GM21737 (cell line): ENCODE measurements around the gene KLHL1.

ENCODE experiments used
- ATAC-seq: cut with Tn5 transposase; IDR thresholded peaks from one replicate; pipeline ENCODE4 v1.9.1; 2021; ENCODE audit warnings: mild to moderate bottlenecking, moderate library complexity; ENCODE audit not compliant: unreplicated experiment

KLHL1 gene

GRCh38 chr13:70022646-70023045, 85.6 kb downstream of the KLHL1 start:
- no peak for ATAC-seq

GRCh38 chr13:70016116-70016515, 92.1 kb downstream of the KLHL1 start:
- ATAC-seq: no peak

- ATAC-seq: no peak
Measured at GRCh38 chr13:70014337-70014736, 93.9 kb downstream of the KLHL1 start.

DNA sequence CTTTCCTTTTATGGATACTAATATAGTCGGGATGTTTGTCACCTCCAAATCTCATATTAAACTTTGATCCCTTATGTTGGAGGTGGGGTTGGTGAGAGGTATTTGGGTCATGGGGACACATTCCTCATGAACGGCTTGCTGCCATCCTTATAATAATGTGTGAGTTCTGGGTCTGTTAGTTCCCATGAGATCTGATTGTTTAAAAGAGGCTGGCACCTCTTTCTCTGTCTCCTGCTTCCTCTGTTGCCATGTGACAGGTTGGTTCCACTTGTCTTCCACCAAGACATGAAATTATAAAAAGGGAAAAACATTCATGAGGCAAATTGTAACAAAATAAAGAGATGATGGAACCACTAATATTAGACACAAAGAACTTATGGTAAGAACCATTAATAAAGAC, 108.4 kb downstream of the KLHL1 start:
- ATAC-seq: no peak

- ATAC-seq: no peak
Measured at GRCh38 chr13:69997061-69997460, 111.2 kb downstream of the KLHL1 start.

- ATAC-seq: no peak
Measured at GRCh38 chr13:69980799-69981198, 127.5 kb downstream of the KLHL1 start.

GRCh38 chr13:69975496-69975895, 132.8 kb downstream of the KLHL1 start:
- ATAC-seq: no peak

DNA sequence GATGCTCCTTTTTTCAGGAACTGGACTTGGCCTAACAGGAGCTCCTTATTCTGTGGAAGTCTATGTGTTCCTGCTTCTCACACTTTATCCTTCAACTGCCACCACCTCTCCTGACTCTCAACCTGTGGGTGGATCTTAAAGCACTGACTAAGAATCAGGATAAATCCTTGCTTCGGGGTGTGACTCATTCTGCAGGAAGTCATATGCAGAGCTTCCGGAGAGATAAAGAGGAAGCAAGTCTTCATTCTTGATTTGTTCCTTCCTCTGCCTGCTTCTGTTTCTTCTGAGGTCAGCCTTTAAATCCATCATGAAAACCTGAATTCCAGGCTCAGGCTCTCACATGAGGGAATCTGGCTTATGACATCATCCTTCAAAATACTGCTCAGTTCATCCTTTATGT, 137.7 kb downstream of the KLHL1 start:
- no peak for ATAC-seq

- ATAC-seq: no peak
Measured at GRCh38 chr13:69959046-69959445, 149.2 kb downstream of the KLHL1 start.

DNA sequence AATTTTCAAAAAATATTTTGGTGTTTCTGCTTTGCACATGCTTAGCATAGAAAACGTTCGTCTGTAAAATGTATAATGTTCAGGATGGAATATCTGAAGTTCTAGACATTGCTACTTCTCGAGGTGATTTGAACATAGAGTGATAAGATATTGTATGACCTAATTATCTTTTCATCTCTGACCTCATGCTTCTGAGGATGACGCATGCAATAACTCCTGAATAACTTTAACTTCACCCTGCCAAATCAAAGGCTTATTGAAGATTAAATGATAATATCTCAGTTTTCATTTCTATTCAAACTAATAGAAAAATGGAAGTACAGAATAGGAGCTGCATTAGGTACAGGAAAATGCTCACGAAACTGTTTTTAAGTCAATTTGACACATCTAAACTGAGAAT, 151.4 kb downstream of the KLHL1 start:
- no peak for ATAC-seq

DNA sequence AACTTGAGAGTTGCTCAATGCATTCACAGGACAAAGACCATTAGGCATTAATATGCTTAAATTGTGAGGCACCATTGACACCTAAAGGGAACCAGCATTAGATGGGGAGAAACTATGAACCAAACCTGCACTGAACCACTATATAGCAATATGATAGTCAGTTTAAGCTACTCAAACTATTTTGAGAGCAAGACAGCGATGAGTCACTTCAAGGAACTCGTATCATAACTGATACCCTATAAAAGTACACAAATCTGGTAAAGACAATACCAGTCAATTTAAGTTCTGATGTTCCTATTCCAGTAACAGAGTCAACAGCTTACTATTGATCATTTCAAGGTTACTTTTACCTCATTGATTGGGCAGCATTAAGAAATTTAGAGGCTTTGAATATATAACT, 151.9 kb downstream of the KLHL1 start:
- ATAC-seq: no peak

DNA sequence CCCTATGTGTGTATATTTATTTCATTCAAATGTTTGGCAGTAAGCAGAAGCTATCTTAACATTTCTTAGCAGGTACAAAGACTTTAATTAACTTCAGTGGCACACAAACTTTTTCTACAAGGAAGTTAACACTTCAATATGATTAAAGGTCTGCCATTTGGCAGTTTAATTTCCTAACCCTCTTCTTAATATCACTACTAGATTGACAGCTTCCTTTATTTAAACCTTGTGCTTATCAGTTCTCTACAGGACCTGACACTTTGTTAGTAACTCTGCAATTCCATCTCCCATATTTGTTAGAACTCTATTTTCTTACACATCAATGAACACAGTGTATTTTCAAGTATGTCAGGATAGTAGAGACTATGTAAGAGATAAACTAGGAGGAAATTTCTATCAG, 153.0 kb downstream of the KLHL1 start:
- ATAC-seq: no peak

DNA sequence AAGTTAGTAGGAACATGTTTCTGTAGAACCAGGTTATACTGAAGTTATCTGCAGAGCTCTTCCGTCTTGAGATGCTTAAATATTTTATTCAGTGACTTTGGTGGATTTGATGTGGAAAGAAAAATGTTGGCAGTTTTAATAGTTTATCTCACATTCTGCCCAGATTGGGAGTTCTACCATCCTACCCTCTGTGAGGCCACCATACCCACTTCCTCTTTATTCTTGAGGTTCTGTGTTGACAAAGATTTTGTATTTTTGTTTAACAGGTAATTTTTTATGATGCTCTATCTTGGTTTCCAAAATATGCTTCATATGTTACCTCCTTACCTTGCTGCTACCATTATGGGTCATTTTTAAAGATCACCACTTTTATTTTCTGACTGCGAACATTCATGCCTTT, 156.8 kb downstream of the KLHL1 start:
- no peak for ATAC-seq

DNA sequence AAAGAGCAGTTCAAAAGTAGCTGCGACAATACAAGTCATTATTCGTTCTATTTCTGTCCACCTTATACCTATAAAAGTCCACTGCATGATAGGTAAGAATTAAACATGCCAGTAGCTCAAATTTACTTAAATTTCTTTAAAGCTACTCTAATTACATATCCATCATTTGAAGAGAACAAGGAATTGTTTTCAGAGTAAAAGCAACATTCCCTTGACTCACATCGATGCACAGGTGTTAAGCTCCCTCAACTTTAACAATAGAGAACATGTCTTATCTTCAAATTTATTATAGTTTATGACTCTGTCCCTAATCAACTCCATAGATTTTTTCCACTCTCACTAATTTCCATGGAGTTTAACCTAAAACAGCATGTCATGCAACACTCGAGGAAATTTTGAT, 158.1 kb downstream of the KLHL1 start:
- no peak for ATAC-seq

DNA sequence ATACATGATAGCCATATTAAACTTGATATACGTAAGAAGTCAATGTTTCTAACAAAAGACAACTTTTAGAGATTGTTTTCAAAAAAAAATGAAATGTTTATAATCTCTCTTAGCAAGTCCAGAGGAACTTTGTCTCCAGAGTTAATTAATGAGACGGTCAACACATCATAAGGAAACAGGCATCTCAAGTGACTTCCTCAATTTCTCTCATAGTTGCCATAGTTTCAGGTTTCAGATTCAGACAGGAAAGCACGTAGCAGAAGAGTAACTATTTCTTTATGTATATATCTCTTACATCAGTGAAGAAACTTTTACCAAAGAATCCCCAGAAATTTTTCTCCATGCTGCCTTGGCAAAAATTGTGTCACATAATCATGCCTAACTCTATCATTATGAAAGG, 160.2 kb downstream of the KLHL1 start:
- peak; percentile 99 for ATAC-seq

DNA sequence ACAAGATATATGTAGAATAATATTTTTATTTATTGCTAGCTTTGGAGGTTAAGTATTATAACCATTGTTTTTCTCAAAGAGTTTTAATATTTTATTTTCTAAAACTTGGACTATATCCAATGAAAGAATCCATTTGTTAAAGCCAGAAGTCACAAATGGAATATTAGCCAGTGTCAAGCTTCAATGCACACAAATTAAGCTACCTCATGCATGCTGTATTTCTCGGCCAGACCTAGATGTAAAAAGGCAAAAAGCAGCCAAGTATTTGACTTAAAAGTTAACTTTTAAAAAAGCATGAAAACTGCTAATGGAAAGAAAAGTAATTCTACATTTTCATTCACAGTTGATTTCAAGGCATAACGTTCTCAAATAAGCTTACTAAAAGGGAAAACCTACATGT, 160.7 kb downstream of the KLHL1 start:
- peak; percentile 9 for ATAC-seq

GRCh38 chr13:69946511-69946910, 161.7 kb downstream of the KLHL1 start:
- no peak for ATAC-seq

- peak; percentile 84 for ATAC-seq
Measured at GRCh38 chr13:69935043-69935442, 173.2 kb downstream of the KLHL1 start.

DNA sequence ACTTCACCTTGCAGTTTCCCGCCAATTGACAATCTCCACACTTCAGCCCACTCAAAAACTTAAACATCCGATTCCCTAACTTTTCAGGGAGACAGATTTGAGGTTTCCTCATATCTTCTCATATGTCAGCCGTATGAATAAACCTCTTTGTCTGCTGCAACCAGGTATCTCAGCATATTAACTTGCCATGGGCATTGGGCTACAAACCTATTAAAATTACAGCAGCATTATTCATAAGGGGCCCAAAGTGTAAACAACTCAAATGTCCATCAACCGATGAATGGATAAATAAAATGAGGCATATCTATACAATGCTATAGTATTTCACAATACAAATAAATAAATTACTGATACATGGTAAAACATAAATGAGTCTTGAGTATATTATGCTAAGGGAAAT, 180.0 kb downstream of the KLHL1 start:
- no peak for ATAC-seq

GRCh38 chr13:69921156-69921555, 187.1 kb downstream of the KLHL1 start:
- ATAC-seq: no peak

DNA sequence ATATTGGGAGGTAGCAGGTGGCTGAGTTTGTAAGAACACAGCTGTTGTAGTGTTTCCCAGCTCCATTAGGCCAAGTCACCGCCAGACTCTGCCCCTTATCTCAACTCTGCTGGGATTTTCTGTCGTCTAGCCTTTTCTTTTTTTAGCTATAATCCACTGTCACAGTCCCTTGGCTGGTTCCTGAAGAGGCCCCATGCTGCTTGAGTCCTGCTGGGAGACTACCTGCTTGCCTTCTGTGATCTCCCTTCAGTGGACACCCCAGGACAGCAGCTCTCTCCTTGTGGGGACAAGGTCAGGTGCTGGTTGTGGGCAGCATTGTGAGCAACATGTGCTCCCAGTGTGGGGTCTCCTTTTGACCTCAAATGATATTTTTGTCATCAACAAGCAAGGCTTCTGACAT, 195.6 kb downstream of the KLHL1 start:
- no peak for ATAC-seq

DNA sequence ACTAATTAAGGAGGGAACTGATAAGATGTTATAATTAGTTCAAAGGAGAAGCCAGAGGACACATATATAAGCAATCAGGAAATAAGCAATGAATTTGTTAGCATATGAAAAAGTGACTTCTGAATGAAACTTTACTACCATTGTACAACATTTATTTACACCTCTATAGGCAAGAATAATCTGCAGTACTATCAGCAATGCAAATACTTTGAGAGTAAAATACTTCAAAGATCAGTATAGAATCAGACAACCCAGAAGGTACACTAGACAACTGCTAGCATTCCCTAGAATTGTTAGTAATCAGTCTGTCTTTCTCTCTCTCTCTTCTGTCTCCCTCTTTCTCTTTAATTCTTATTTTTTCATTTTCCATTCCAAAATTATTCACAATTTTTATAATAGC, 197.5 kb downstream of the KLHL1 start:
- no peak for ATAC-seq

GRCh38 chr13:69904784-69905183, 203.5 kb downstream of the KLHL1 start:
- ATAC-seq: no peak

GRCh38 chr13:69903081-69903480, 205.2 kb downstream of the KLHL1 start:
- no peak for ATAC-seq
